ENCODE data around the gene TMEM242. TPM values are rescaled to one million over a fixed set of nuclear protein-coding genes. Genes with fewer than 3 reads are reported as not detected.

Gene TMEM242
- total and polyA plus RNA-seq, 2 of the 4 experiments (the other 2 are of a cell fraction), result 2.3 to 4.6 TPM

DNA sequence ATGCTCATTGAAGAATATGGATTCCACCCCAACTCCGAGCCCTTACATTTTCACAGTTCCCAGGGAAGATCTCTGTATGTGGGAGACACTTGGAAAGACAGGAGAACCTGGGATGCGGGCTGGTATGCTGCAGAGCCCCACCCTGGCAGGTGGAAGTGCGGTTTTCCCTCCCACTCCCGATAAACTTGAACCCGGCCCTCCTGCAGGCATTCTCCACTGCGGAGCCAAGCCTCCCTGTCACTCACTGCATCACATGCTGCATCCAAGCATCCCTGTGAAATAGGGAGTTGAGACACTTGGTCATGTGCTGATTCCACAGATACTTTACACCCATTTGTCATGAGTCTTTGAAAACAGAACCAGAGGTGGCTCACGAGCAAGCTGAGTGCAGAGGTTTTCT lies 35.4 kb downstream of the TMEM242 start:
- H3K27ac ChIP-seq (ENCODE audit: insufficient read depth, low read length), result no peak overlapping the region
- dilution Hi-C loops (cut with HindIII; ENCODE audit: low sequenced_read_pairs, unreplicated experiment) (no loop called here), in situ Hi-C loops (cut with MboI; ENCODE audit: low sequenced_read_pairs) (no loop called here), intact Hi-C loops (cut with micrococcal nuclease) (no loop called here)
- no peak overlapping the region for H3K23ac ChIP-seq (ENCODE audit: low read depth, low read length)
- no peak overlapping the region for H3K4me3 ChIP-seq (ENCODE audit: insufficient read depth, low read depth, low read length)
- no peak overlapping the region for H2BK120ac ChIP-seq (ENCODE audit: low read depth, low read length)
- no peaks in the 10 kb centered on the region for H4K20me1 ChIP-seq (ENCODE audit: insufficient read depth, low read length)
- H2AK9ac ChIP-seq (replicated peaks; ENCODE audit: low read depth, low read length, poor library complexity), result no peak overlapping the region
- H3K9ac ChIP-seq (ENCODE audit: low read depth, low read length), result no peak overlapping the region
- H3K18ac ChIP-seq (ENCODE audit: low read depth, low read length), result no peak overlapping the region
- H2BK5ac ChIP-seq (ENCODE audit: low read depth, low read length, poor library complexity, severe bottlenecking), result no peak overlapping the region
- WGBS, 2 experiments (ENCODE audit: extremely low coverage in 2 of 2, insufficient read length in 1 of 2), result no CpG with 5 or more reads among the region's 7 CpGs
- no peak overlapping the region for H2BK20ac ChIP-seq (ENCODE audit: low read depth, low read length)
- no peak overlapping the region for H3K56ac ChIP-seq (ENCODE audit: extremely low read depth, insufficient read depth, low read length)
- BruUV-seq (replicated peaks), result no TSS peak
- H3K4me1 ChIP-seq (ENCODE audit: control insufficient read depth, insufficient read depth, low read length), result no peaks in the 10 kb centered on the region
- ChIA-PET POLR2A (ENCODE audit: unreplicated experiment) (no interaction called here), CTCF (no interaction called here)
- no peaks in the 10 kb centered on the region; a peak in 1 of 4 replicates for H3K79me1 ChIP-seq (ENCODE audit: low read depth in 1 of 2, low read length in 2 of 2)
- no peak overlapping the region for H3K4ac ChIP-seq (ENCODE audit: low read depth, low read length)
- H2AK5ac ChIP-seq (ENCODE audit: low read depth, low read length), result no peak overlapping the region
- ATAC-seq (ENCODE audit: low read depth) (no peak), DNase-seq (no peak)
- TF ChIP-seq MAZ (IDR thresholded peaks at IDR 0.05; ENCODE audit: borderline replicate concordance, low read depth, low read length), result no peak
- TF ChIP-seq, protein P1, sequence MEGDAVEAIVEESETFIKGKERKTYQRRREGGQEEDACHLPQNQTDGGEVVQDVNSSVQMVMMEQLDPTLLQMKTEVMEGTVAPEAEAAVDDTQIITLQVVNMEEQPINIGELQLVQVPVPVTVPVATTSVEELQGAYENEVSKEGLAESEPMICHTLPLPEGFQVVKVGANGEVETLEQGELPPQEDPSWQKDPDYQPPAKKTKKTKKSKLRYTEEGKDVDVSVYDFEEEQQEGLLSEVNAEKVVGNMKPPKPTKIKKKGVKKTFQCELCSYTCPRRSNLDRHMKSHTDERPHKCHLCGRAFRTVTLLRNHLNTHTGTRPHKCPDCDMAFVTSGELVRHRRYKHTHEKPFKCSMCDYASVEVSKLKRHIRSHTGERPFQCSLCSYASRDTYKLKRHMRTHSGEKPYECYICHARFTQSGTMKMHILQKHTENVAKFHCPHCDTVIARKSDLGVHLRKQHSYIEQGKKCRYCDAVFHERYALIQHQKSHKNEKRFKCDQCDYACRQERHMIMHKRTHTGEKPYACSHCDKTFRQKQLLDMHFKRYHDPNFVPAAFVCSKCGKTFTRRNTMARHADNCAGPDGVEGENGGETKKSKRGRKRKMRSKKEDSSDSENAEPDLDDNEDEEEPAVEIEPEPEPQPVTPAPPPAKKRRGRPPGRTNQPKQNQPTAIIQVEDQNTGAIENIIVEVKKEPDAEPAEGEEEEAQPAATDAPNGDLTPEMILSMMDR (conservative IDR thresholded peaks at IDR 0.05; ENCODE audit: low read depth, low read length), result no peak
- no peak overlapping the region for H4K8ac ChIP-seq (ENCODE audit: low read depth in 2 of 2, low read length in 2 of 2)
- H2AFZ ChIP-seq (replicated peaks; ENCODE audit: low read length, poor library complexity), result no peak overlapping the region
- H3K9me3 ChIP-seq (ENCODE audit: control insufficient read depth, insufficient read depth, low read length), result no peaks in the 10 kb centered on the region
- no peak overlapping the region for H2BK15ac ChIP-seq (ENCODE audit: low read depth, low read length)
- H3K4me2 ChIP-seq (ENCODE audit: low read depth, low read length), result no peak overlapping the region
- no peaks in the 10 kb centered on the region for H3K27me3 ChIP-seq (ENCODE audit: control insufficient read depth, insufficient read depth, low read length)
- H4K5ac ChIP-seq (ENCODE audit: low read depth, low read length), result no peak overlapping the region
- no peak overlapping the region for H3K14ac ChIP-seq (replicated peaks; ENCODE audit: low read depth, low read length)
- no peak overlapping the region for H4K91ac ChIP-seq (ENCODE audit: insufficient read depth, low read depth, low read length)
- no peaks in the 10 kb centered on the region for H3K9me1 ChIP-seq (ENCODE audit: insufficient read depth, low read length)
- H3K36me3 ChIP-seq (ENCODE audit: control insufficient read depth, insufficient read depth, low read length), result peaks cover 17% of the 10 kb centered on the region; the same call in 1 of the 2 replicates
